IMR-90 (cell line): Measurements from ENCODE around the gene DIP2A. TPM values are rescaled to one million over a fixed set of nuclear protein-coding genes. Genes with fewer than 3 reads are reported as not detected.

Experiments
- ATAC-seq: fragments of 200-7000 bp; cut with Tn5 transposase; 2 replicates; pipeline ENCODE4 v1.9.1; 2020; ENCODE audit warnings: low read depth, mild to moderate bottlenecking, moderate library complexity
- BruUV-seq: library from RNA; stranded (reverse); fragments of 400-500 nt; replicated peaks from 2 replicates; lab custom pipeline; 2021; lab: Mats Ljungman, UMichigan
- CTCF ChIA-PET: fragments of 300-600 bp; formaldehyde crosslinking; extraction: SDS; loops from one replicate; lab custom pipeline; 2021; ENCODE audit warnings: antibody characterized with exemption; lab: Yijun Ruan, JAX
- POLR2A ChIA-PET: fragments of 300-600 bp; sonication (Branson Sonifier 250); formaldehyde crosslinking; loops from one replicate; lab custom pipeline; 2022; ENCODE audit warnings: antibody characterized with exemption; ENCODE audit not compliant: unreplicated experiment; lab: Charles Lee
- DNase-seq: peaks from one replicate; pipeline ENCODE4 v3.0.0; 2013
- H2AFZ ChIP-seq: replicated peaks from 2 replicates; pipeline ENCODE3; 2013; ENCODE audit warnings: low read length, mild to moderate bottlenecking; ENCODE audit not compliant: poor library complexity
- H2AK5ac ChIP-seq: 2 replicates; pipeline ENCODE4 v1.6.1; 2013; ENCODE audit warnings: low read depth, low read length, inconsistent platforms
- H2AK9ac ChIP-seq: replicated peaks from 2 replicates; pipeline ENCODE3; 2013; ENCODE audit warnings: mild to moderate bottlenecking, low read depth, low read length, moderate library complexity; ENCODE audit not compliant: poor library complexity
- H2BK120ac ChIP-seq: 2 replicates; pipeline ENCODE4 v1.6.1; 2013; ENCODE audit warnings: low read depth, low read length, inconsistent platforms
- H2BK15ac ChIP-seq: 3 replicates; pipeline ENCODE4 v1.6.1; 2013; ENCODE audit warnings: low read depth, low read length, inconsistent platforms
- H2BK20ac ChIP-seq: 2 replicates; pipeline ENCODE4 v1.6.1; 2013; ENCODE audit warnings: low read depth, mild to moderate bottlenecking, inconsistent platforms, low read length, moderate library complexity
- H2BK5ac ChIP-seq: 2 replicates; pipeline ENCODE4 v1.6.1; 2013; ENCODE audit warnings: mild to moderate bottlenecking, low read depth, low read length, inconsistent platforms; ENCODE audit not compliant: poor library complexity, severe bottlenecking
- H3K14ac ChIP-seq: replicated peaks from 2 replicates; pipeline ENCODE4 v1.6.1; 2013; ENCODE audit warnings: low read depth, low read length, inconsistent platforms
- H3K18ac ChIP-seq: 2 replicates; pipeline ENCODE4 v1.6.1; 2013; ENCODE audit warnings: low read depth, low read length, control low read depth
- H3K23ac ChIP-seq: 2 replicates; pipeline ENCODE4 v1.6.1; 2013; ENCODE audit warnings: low read depth, low read length, inconsistent platforms
- H3K27ac ChIP-seq: 2 replicates; pipeline ENCODE4 v1.5.1; 2013; ENCODE audit warnings: mild to moderate bottlenecking, control low read depth, low read length; ENCODE audit not compliant: insufficient read depth
- H3K27me3 ChIP-seq: 2 replicates; pipeline ENCODE4 v1.6.1; 2013; ENCODE audit warnings: low read length; ENCODE audit not compliant: control insufficient read depth, insufficient read depth
- H3K36me3 ChIP-seq: 2 replicates; pipeline ENCODE4 v1.6.1; 2013; ENCODE audit warnings: low read length, mixed read lengths; ENCODE audit not compliant: control insufficient read depth, insufficient read depth
- H3K4ac ChIP-seq: 2 replicates; pipeline ENCODE4 v1.6.1; 2013; ENCODE audit warnings: low read depth, low read length, inconsistent platforms
- H3K4me1 ChIP-seq: 2 replicates; pipeline ENCODE4 v1.6.1; 2013; ENCODE audit warnings: low read length, mixed read lengths; ENCODE audit not compliant: control insufficient read depth, insufficient read depth
- H3K4me2 ChIP-seq: 2 replicates; pipeline ENCODE4 v1.6.1; 2013; ENCODE audit warnings: low read depth, mild to moderate bottlenecking, control low read depth, low read length, moderate library complexity
- H3K4me3 ChIP-seq: 2 replicates; pipeline ENCODE4 v1.5.1; 2013; ENCODE audit warnings: low read depth, mild to moderate bottlenecking, control low read depth, low read length, moderate library complexity; ENCODE audit not compliant: insufficient read depth
- H3K56ac ChIP-seq: 2 replicates; pipeline ENCODE4 v1.6.1; 2013; ENCODE audit warnings: low read length, inconsistent platforms; ENCODE audit not compliant: insufficient read depth; ENCODE audit errors: extremely low read depth
- H3K79me1 ChIP-seq, 2 experiments: 2 replicates each; pipeline ENCODE4 v1.6.1; 2013; ENCODE audit warnings: low read length in 2 of 2, inconsistent platforms in 1 of 2, low read depth in 1 of 2
- H3K9ac ChIP-seq: 2 replicates; pipeline ENCODE4 v1.6.1; 2013; ENCODE audit warnings: low read depth, low read length, control low read depth
- H3K9me1 ChIP-seq: 2 replicates; pipeline ENCODE4 v1.6.1; 2013; ENCODE audit warnings: low read length, inconsistent platforms; ENCODE audit not compliant: insufficient read depth
- H3K9me3 ChIP-seq: 2 replicates; pipeline ENCODE4 v1.6.1; 2013; ENCODE audit warnings: low read length; ENCODE audit not compliant: control insufficient read depth, insufficient read depth
- H4K20me1 ChIP-seq: 2 replicates; pipeline ENCODE4 v1.6.1; 2013; ENCODE audit warnings: low read length, inconsistent platforms; ENCODE audit not compliant: insufficient read depth
- H4K5ac ChIP-seq: 2 replicates; pipeline ENCODE4 v1.6.1; 2013; ENCODE audit warnings: mild to moderate bottlenecking, low read depth, low read length, control low read depth
- H4K8ac ChIP-seq, 2 experiments: 2 replicates each; pipeline ENCODE4 v1.6.1; 2013; ENCODE audit warnings: low read depth in 2 of 2, low read length in 2 of 2, control low read depth in 1 of 2, inconsistent platforms in 1 of 2
- H4K91ac ChIP-seq: 2 replicates; pipeline ENCODE4 v1.6.1; 2013; ENCODE audit warnings: low read depth, low read length, inconsistent platforms; ENCODE audit not compliant: insufficient read depth
- BHLHE40 ChIP-seq: fragments of 150-350 bp; IDR thresholded peaks from 2 replicates; pipeline ENCODE4 v1.6.1; 2016; ENCODE audit warnings: mild to moderate bottlenecking, low read depth, low read length
- CEBPB ChIP-seq: IDR thresholded peaks from 2 replicates; pipeline ENCODE4 v1.6.1; 2012; ENCODE audit warnings: low read depth, low read length, improper control_type of control experiment
- CHD1 ChIP-seq: IDR thresholded peaks from 2 replicates; pipeline ENCODE4 v1.6.1; 2012; ENCODE audit warnings: low read depth, low read length, improper control_type of control experiment
- CTCF ChIP-seq: conservative IDR thresholded peaks from 2 replicates; pipeline ENCODE4 v1.5.1; 2012; ENCODE audit warnings: mild to moderate bottlenecking, low read depth, low read length, improper control_type of control experiment
- ELK1 ChIP-seq: fragments of 150-350 bp; IDR thresholded peaks from 2 replicates; pipeline ENCODE4 v1.6.1; 2016; ENCODE audit warnings: low read depth, mild to moderate bottlenecking, low read length, moderate library complexity, borderline replicate concordance
- FOS ChIP-seq: fragments of 150-350 bp; IDR thresholded peaks from 2 replicates; pipeline ENCODE4 v1.6.1; 2016; ENCODE audit warnings: low read depth, low read length
- MAFK ChIP-seq: IDR thresholded peaks from 2 replicates; pipeline ENCODE4 v1.6.1; 2012; ENCODE audit warnings: low read depth, low read length, improper control_type of control experiment
- MAZ ChIP-seq: IDR thresholded peaks from 2 replicates; pipeline ENCODE4 v1.6.1; 2012; ENCODE audit warnings: low read depth, mild to moderate bottlenecking, low read length, improper control_type of control experiment, moderate library complexity, borderline replicate concordance
- MXI1 ChIP-seq: IDR thresholded peaks from 2 replicates; pipeline ENCODE4 v1.6.1; 2012; ENCODE audit warnings: low read depth, mild to moderate bottlenecking, low read length, moderate library complexity, borderline replicate concordance
- NFE2L2 ChIP-seq: fragments of 150-350 bp; IDR thresholded peaks from 2 replicates; pipeline ENCODE4 v1.6.1; 2016; ENCODE audit warnings: low read depth, mild to moderate bottlenecking, low read length
- POLR2A ChIP-seq: IDR thresholded peaks from 2 replicates; pipeline ENCODE4 v1.6.1; 2012; ENCODE audit warnings: mild to moderate bottlenecking, low read depth, low read length
- RAD21 ChIP-seq: IDR thresholded peaks from 2 replicates; pipeline ENCODE4 v1.6.1; 2012; ENCODE audit warnings: low read length, improper control_type of control experiment
- RCOR1 ChIP-seq: IDR thresholded peaks from 2 replicates; pipeline ENCODE4 v1.6.1; 2012; ENCODE audit warnings: mild to moderate bottlenecking, low read length, improper control_type of control experiment; ENCODE audit not compliant: insufficient replicate concordance
- RFX5 ChIP-seq: IDR thresholded peaks from 2 replicates; pipeline ENCODE4 v1.8.0; 2012; ENCODE audit warnings: low read depth, mild to moderate bottlenecking, low read length, moderate library complexity
- SMC3 ChIP-seq: fragments of 150-350 bp; IDR thresholded peaks from 2 replicates; pipeline ENCODE4 v1.6.1; 2016; ENCODE audit warnings: low read depth, mild to moderate bottlenecking, antibody characterized with exemption, low read length, moderate library complexity
- USF2 ChIP-seq: fragments of 150-350 bp; IDR thresholded peaks from 2 replicates; pipeline ENCODE4 v1.6.1; 2017; ENCODE audit warnings: mild to moderate bottlenecking, antibody characterized with exemption, low read length, low read depth
- WGBS, 2 experiments: methylation state at CpG; one replicate each; pipeline versions ENCODE4 v1.1.5 to v1.1.7; 2013; ENCODE audit warnings: missing lambda C conversion rate in 2 of 2; ENCODE audit not compliant: insufficient read length in 1 of 2; ENCODE audit errors: extremely low coverage in 2 of 2; 5-methylcytosine and 5-hydroxymethylcytosine counted together
- dilution Hi-C: fragments of 300-500 bp; cut with HindIII; formaldehyde crosslinking; loops from one replicate; pipeline ENCODE4 v1.14.3; 2018; ENCODE audit warnings: low sequenced_read_pairs; ENCODE audit not compliant: unreplicated experiment
- in situ Hi-C: fragments of 300-500 bp; cut with MboI; formaldehyde crosslinking; loops from 3 replicates; pipeline ENCODE4 v1.14.3; 2019; ENCODE audit warnings: low sequenced_read_pairs, inconsistent platforms, mixed read lengths
- intact Hi-C: fragments of 100-400 bp; cut with micrococcal nuclease; formaldehyde crosslinking; loops from 2 replicates; pipeline ENCODE4 v1.10.0; 2022
- polyA plus RNA-seq, 3 experiments: library from polyadenylated mRNA; depleted of rRNA; stranded (reverse); fragments of >200 nt; gene quantifications; 2 replicates each; pipeline ENCODE4 v1.2.3, GENCODE V29; 2012; ENCODE audit warnings: low replicate concordance in 1 of 3
- total RNA-seq: library from RNA; depleted of rRNA; stranded (reverse); fragments of >200 nt; gene quantifications from 2 replicates; pipeline ENCODE4 v1.2.3, GENCODE V29; 2012

Gene DIP2A
- total and polyA plus RNA-seq, 2 of the 4 experiments (the other 2 are of a cell fraction), result 17.9 to 24.3 TPM

GRCh38 chr21:46545363-46545762 is 86.7 kb downstream of the DIP2A start:
- H3K23ac ChIP-seq, result no peak overlapping the region
- CTCF ChIA-PET, result no interaction called here
- no TSS peak for BruUV-seq
- WGBS, 2 experiments, result 100% methylated on average over 2 of the region's 5 CpGs; no CpG with 5 or more reads in 1 of the 2 experiments
- no peak overlapping the region for H2AFZ ChIP-seq
- no peak overlapping the region for H2AK5ac ChIP-seq
- H4K20me1 ChIP-seq, result no peaks in the 10 kb centered on the region
- no peak overlapping the region for H2BK20ac ChIP-seq
- H3K18ac ChIP-seq, result no peak overlapping the region
- no peak overlapping the region for H4K91ac ChIP-seq
- ATAC-seq (peak; percentile 40; the same call in 1 of the 2 replicates), DNase-seq (peak; percentile 7)
- H3K14ac ChIP-seq, result no peak overlapping the region
- no peak for TF ChIP-seq NFE2L2
- no peak for TF ChIP-seq CHD1
- TF ChIP-seq POLR2A, result no peak
- no peak for TF ChIP-seq MAZ
- no peak for TF ChIP-seq MAFK
- TF ChIP-seq RFX5, result no peak
- TF ChIP-seq RCOR1, result no peak
- no peak for TF ChIP-seq MXI1
- no peak for TF ChIP-seq CTCF
- TF ChIP-seq CEBPB, result no peak
- no peak for TF ChIP-seq BHLHE40
- TF ChIP-seq USF2, result no peak
- TF ChIP-seq SMC3, result no peak
- no peak for TF ChIP-seq ELK1
- no peak for TF ChIP-seq RAD21
- TF ChIP-seq FOS, result no peak
- intact Hi-C loops, result no loop called here
- H4K8ac ChIP-seq, result no peak overlapping the region
- peaks cover 8% of the 10 kb centered on the region; the same call in 1 of the 2 replicates for H3K9me1 ChIP-seq
- H3K36me3 ChIP-seq, result peaks cover 51% of the 10 kb centered on the region
- H3K9me3 ChIP-seq, result no peaks in the 10 kb centered on the region
- no peak overlapping the region for H3K4ac ChIP-seq
- H2BK5ac ChIP-seq, result no peak overlapping the region
- no peak overlapping the region for H3K9ac ChIP-seq
- H3K56ac ChIP-seq, result no peak overlapping the region
- H2AK9ac ChIP-seq, result no peak overlapping the region
- in situ Hi-C loops, result no loop called here
- no peaks in the 10 kb centered on the region for H3K27me3 ChIP-seq
- POLR2A ChIA-PET, result no interaction called here
- H3K79me1 ChIP-seq, result peaks cover 0 to 5% of the 10 kb centered on the region in 2 experiments; a peak in 1 of 4 replicates
- H2BK120ac ChIP-seq, result no peak overlapping the region
- H3K27ac ChIP-seq, result no peak overlapping the region
- H3K4me3 ChIP-seq, result no peak overlapping the region
- H3K4me1 ChIP-seq, result no peaks in the 10 kb centered on the region
- H3K4me2 ChIP-seq, result no peak overlapping the region
- H4K5ac ChIP-seq, result no peak overlapping the region
- dilution Hi-C loops, result no loop called here
- no peak overlapping the region for H2BK15ac ChIP-seq
